Activated CD4-positive, alpha-beta T cell treated with anti-CD3 and anti-CD28 coated beads for 4 hours (primary cell): Measurements from ENCODE around the gene CDYL2.
A peak's percentile ranks its signal among the peaks of the same experiment; 100 is the strongest.

Experiments used
- DNase-seq, 2 donors: peaks; one replicate each; pipeline ENCODE4 v3.0.0-alpha.2; 2020

CDYL2 gene

DNA sequence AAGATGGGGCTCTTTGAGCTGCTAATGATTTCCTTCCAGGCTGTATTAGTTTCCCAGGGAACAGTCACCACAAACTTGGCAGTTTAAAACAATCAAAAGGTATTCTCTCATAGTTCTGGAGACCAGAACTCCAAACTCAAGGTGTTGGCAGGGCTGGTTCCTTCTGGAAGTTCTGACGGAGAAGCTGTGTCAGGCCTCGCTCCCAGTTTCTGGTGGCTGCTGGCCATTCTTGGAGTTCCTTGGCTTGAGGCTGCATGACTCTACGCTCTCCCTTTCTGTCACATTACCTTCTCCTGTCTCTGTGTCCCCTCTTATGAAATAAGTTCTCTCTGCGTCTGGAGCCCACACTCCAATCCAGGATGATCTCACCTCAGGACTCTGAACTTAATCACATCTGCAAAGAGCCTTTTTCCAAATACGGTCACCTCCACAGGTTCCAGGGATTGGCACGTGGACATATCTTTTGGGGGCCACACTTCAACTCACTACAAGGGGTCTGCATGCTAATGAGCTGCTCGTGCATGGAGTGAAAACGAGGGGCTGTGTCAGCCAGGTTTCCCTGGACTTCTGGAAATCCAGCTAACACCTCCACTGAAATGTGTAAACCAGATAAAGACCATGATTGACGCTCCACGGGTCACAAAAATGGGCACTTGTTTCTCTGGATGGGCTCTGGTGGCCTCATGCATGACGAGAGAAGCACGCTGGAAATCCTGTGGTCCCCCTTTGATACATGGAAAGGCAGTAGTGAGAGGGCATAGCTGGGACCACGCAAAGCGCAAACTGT is 185.3 kb downstream of the CDYL2 start:
- no peak for DNase-seq

GRCh38 chr16:80616362-80616761 is 188.0 kb downstream of the CDYL2 start:
- no peak for DNase-seq

DNA sequence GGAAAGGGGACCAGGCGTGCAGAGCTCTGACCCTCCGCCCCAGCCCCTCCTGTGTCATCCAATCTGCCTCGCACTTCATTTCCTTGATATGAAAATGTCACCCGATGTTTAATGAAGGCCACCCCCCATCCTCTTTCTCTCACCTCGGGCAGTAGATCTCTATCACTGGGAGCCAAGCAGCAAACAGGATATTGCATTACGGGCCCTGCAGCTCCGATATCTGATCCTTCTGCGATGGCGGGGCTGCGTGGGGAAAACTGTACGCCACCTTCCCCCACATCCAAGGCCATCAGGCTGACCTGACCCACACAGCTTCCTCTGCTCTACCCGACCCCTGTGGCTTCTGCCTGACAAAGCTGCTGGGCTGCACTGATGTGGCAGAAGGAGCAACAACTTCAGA is 188.7 kb downstream of the CDYL2 start:
- no peak for DNase-seq

DNA sequence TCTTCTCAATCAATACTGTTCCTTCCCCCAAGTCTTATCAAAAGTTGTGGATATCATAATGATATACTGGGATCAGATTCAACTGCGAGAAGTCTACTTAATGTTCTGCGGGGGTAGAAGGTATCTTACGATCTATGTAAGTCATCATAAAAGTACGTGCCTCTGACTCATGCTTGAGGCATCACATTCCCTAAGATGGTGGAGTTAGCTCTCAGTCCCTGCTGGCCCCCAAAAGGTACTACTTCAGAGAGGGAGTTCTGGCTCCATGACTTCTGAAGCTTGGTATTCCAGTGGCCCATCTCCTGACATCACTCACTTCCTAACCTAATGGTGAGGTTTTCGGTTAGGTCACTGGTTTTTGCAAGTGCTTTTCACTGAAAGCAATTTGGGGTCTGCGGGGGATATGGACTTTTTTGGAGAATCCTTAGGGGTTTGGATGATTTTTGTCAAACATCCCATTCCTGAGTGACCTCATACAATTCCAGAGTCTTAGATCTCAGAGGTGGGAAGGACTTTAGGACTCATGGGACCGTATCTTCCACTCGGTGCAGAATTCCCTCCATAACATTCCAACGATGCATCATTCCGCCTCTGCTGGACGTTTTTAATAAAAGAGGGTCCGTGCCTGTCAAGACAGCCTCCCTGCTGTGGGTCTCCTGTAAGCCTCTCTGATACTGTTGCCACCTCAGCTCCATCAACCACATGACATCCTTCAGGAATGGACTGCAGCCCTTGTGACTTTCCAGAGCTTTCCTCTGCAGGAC is 189.3 kb downstream of the CDYL2 start:
- DNase-seq, result no peak

DNA sequence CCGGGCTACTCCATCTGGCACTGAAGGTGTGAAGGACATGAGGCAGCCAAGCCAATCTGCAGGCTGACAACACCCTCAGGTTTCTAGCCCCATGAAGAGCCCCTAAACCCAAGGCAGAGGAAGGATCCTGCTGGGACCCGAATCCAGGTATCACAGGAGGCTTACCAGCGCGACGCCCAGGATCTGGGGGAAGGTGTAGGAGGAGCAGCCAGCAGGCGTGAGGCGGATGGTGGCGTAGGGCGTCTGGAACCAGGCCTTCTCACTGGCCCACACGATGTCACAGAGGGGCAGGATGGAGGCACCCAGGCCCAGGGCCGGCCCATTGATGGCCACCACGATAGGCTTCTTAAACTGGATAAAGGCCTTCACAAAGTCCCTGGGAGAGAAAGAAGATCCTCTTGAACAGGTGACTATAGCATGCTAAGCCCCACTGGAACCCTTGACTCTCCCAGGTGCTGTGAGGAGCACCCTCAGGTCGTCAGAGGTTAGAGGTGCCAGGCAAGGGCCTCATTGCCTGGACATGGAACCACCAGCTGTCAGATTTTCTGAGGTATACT is 191.9 kb downstream of the CDYL2 start:
- no peak for DNase-seq

GRCh38 chr16:80611930-80612327 is 192.5 kb downstream of the CDYL2 start:
- no peak for DNase-seq

DNA sequence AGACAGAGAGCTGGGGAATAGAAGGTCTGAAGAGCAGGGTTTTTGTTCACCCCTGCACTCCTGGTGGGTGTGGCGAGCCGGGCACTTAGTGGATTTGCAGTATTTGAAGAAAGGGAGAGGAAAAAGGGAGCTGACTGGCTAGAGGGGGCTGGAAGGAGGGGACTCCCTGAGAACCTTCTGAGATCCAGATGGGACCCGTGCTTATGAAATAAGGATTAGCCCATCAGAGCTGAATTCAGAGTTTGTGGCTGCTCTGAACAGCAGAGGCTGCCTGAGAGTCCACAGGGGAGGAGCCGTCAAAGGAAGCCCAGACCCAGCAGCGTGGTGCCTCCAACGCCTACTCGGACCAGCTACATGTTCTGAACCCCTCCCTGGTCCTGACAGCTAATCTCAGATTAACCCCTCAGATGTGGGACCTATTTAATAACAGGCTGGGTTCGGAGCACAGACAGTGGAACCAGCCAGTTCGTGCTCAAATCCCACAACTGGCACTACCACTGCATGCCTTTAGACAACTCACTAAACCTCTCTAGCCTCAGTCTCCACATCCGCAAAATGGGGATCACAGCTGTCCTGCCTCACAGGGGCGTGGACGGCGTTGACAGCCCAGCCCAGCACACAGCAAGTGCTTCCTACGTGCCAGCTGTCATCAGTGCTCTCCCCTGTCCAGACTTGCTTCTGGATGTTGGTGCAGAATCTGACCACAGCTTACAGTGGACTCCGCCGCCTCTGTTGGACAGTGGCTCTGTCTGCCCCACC is 193.0 kb downstream of the CDYL2 start:
- DNase-seq, result no peak

GRCh38 chr16:80610481-80611156 is 193.8 kb downstream of the CDYL2 start:
- DNase-seq, result no peak

GRCh38 chr16:80608946-80609345 is 195.5 kb downstream of the CDYL2 start:
- no peak for DNase-seq

GRCh38 chr16:80607204-80607603 is 197.2 kb downstream of the CDYL2 start:
- DNase-seq, result no peak

- DNase-seq, result no peak
Observed at GRCh38 chr16:80606221-80606766, 198.1 kb downstream of the CDYL2 start.

- DNase-seq, result no peak
Observed at GRCh38 chr16:80604600-80605355, 199.6 kb downstream of the CDYL2 start.

- DNase-seq, result no peak
Observed at GRCh38 chr16:80602894-80603293, 201.5 kb downstream of the CDYL2 start.

- DNase-seq, result no peak
Observed at GRCh38 chr16:80601182-80601581, 203.2 kb downstream of the CDYL2 start.

GRCh38 chr16:80599466-80599865 is 204.9 kb downstream of the CDYL2 start:
- DNase-seq, result no peak

GRCh38 chr16:80596507-80597207 is 207.7 kb downstream of the CDYL2 start:
- no peak for DNase-seq

DNA sequence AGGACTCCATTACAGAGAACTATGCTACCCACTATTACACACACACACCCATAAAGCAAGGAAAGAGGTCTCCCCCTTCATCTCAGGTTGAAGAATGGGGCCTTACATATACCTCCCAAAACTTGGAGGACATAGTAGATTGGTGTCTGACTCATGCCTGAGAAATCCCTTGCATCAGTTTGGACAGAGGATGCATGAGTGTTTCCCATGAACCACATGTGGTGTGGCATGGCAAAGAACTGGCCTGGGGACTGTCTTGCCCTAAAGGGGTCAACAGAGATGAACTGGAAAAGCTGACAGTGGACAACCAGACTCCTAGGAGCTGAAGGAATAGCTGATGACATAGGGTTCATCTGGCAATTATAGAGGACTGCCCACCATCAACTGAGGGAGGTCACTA is 209.6 kb downstream of the CDYL2 start:
- DNase-seq, result no peak

- DNase-seq, result no peak
Observed at GRCh38 chr16:80592273-80592672, 212.1 kb downstream of the CDYL2 start.

DNA sequence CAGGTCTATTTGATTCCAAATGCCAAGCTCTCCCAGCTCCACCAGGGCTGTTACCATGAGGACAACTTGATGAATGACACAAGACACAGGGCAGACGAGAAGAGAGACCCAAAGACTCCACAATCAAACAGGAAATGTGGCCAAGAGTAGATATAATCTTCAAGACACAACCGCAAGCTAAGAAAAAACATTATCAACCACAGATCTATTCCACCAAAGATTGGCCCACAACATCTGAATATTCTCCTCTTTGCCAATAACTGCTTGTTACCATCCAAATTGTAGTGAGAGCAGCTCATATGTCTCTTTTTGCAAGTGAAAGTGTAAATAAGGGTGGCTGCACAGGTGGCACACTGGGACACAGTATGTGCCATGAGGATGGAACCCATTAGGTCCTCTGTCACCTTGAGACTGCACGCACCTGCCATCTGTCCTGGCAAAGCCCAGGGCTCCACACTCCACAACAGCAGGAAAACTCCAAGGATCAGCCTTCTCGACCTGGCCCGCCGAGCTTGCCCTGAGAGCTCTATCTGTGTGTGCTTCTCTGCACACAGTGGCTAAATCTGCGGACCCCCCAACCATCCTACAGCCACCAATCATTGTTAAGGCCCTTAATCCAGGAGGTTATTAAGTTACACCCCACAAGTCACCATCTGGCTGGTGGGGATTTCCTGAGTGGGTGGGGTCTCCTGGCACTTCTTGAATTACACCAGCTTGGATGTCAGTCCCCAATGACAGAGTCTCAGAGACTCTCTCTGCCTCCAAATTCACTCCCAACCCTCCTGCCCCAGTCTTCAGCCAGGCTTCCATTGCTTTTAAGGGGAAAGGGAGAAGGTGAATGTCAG is 213.1 kb downstream of the CDYL2 start:
- peak in 1 of 2 donors; percentile 7 for DNase-seq

DNA sequence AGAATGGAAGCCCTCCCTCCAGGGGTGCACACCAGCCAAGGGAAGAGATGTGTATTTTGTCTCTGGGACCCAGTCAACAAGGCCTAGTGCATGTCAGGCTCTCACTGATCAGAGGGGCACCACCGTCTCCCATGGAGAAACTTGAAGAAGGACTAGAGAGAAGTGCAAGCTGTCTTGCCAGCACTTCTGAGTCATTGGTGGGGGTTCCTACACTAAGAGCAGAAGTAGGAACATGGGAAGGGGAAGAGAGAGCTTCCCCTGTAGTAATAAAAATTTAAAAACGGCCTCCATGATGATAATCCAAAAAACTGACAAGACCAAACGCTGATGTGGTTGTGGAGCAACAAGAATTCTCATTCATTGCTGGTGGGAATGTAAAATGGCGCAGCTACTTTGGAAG is 217.3 kb downstream of the CDYL2 start:
- no peak for DNase-seq
